Measurements from ENCODE around the gene ABHD10. TPM values are rescaled to one million over a fixed set of nuclear protein-coding genes. Genes with fewer than 3 reads are reported as not detected.

Gene ABHD10
- total RNA-seq, 4 donors from 2014 or later, result 6.5 to 15.0 (median 12.2) TPM

GRCh38 chr3:111937871-111938270 lies 41.0 kb upstream of the ABHD10 start:
- Histone ChIP-seq H3K36me3 (peaks cover 23 to 57% (median 37%) of the 10 kb centered on the region in 4 donors), H3K4me3 (no peak overlapping the region)
- intact Hi-C loops (cut with DNase I), result no loop called here

GRCh38 chr3:111939873-111940272 lies 39.0 kb upstream of the ABHD10 start:
- H3K4me1 ChIP-seq, result peaks cover 0 to 27% (median 13%) of the 10 kb centered on the region in 4 donors
- intact Hi-C loops (cut with DNase I), result no loop called here
- 92% methylated on average over 2 of the region's 2 CpGs for WGBS
- H3K9me3 ChIP-seq, result no peaks in the 10 kb centered on the region
- no peak overlapping the region for H3K27ac ChIP-seq (replicated peaks in 1 of 4)
- TF ChIP-seq POLR2AphosphoS5 (IDR thresholded peaks at IDR 0.05) (no peak), CTCF (IDR thresholded peaks at IDR 0.05) (no peak), POLR2A (IDR thresholded peaks at IDR 0.05; ENCODE audit: low read depth) (no peak), EP300 (IDR thresholded peaks at IDR 0.05) (no peak)
- H3K27me3 ChIP-seq, result no peaks in the 10 kb centered on the region
- no peak for DNase-seq (ENCODE audit: extremely low spot score)
- no peak overlapping the region for H3K4me3 ChIP-seq
- H3K36me3 ChIP-seq, result peaks cover 23 to 59% (median 42%) of the 10 kb centered on the region in 4 donors

More at GRCh38 chr3:111937871-111938270, 41.0 kb upstream of the ABHD10 start:
- H3K9me3 ChIP-seq, result no peaks in the 10 kb centered on the region
- no peak overlapping the region for H3K27ac ChIP-seq (replicated peaks in 1 of 4)
- H3K27me3 ChIP-seq, result no peaks in the 10 kb centered on the region
- H3K4me1 ChIP-seq, result peaks cover 14 to 35% (median 17%) of the 10 kb centered on the region in 4 donors
- TF ChIP-seq POLR2A (IDR thresholded peaks at IDR 0.05; ENCODE audit: low read depth) (no peak), CTCF (IDR thresholded peaks at IDR 0.05) (no peak), EP300 (IDR thresholded peaks at IDR 0.05) (no peak), POLR2AphosphoS5 (IDR thresholded peaks at IDR 0.05) (no peak)
- no peak for DNase-seq (ENCODE audit: extremely low spot score)

GRCh38 chr3:111943533-111943932 lies 35.3 kb upstream of the ABHD10 start:
- no peaks in the 10 kb centered on the region for H3K9me3 ChIP-seq
- H3K27me3 ChIP-seq, result no peaks in the 10 kb centered on the region
- no peak overlapping the region for H3K27ac ChIP-seq (replicated peaks in 1 of 4)
- no peak for DNase-seq (ENCODE audit: extremely low spot score)
- H3K4me1 ChIP-seq, result peaks cover 3 to 14% (median 10%) of the 10 kb centered on the region in 4 donors
- no peak overlapping the region for H3K4me3 ChIP-seq
- no peak for TF ChIP-seq POLR2AphosphoS5 (IDR thresholded peaks at IDR 0.05)
- no peak for TF ChIP-seq CTCF (IDR thresholded peaks at IDR 0.05)
- TF ChIP-seq POLR2A (IDR thresholded peaks at IDR 0.05; ENCODE audit: low read depth), result no peak
- no peak for TF ChIP-seq EP300 (IDR thresholded peaks at IDR 0.05)
- intact Hi-C loops (cut with DNase I), result no loop called here
- WGBS, result 91% methylated on average over 2 of the region's 2 CpGs
- peaks cover 23 to 77% (median 55%) of the 10 kb centered on the region in 4 donors for H3K36me3 ChIP-seq

GRCh38 chr3:111944372-111944771 lies 34.5 kb upstream of the ABHD10 start:
- Histone ChIP-seq H3K27ac (replicated peaks in 1 of 4) (no peak overlapping the region), H3K36me3 (peaks cover 28 to 77% (median 55%) of the 10 kb centered on the region in 4 donors), H3K4me3 (no peak overlapping the region), H3K4me1 (peaks cover 3 to 14% (median 10%) of the 10 kb centered on the region in 4 donors), H3K27me3 (no peaks in the 10 kb centered on the region), H3K9me3 (no peaks in the 10 kb centered on the region)
- intact Hi-C loops (cut with DNase I), result no loop called here
- TF ChIP-seq EP300 (IDR thresholded peaks at IDR 0.05) (no peak), CTCF (IDR thresholded peaks at IDR 0.05) (no peak), POLR2A (IDR thresholded peaks at IDR 0.05; ENCODE audit: low read depth) (no peak), POLR2AphosphoS5 (IDR thresholded peaks at IDR 0.05) (no peak)
- no peak for DNase-seq (ENCODE audit: extremely low spot score)
- 93% methylated on average over 4 of the region's 4 CpGs for whole genome bisulfite sequencing

- peaks cover 3 to 14% (median 10%) of the 10 kb centered on the region in 4 donors for H3K4me1 ChIP-seq
- peaks cover 9 to 68% (median 37%) of the 10 kb centered on the region in 4 donors for H3K36me3 ChIP-seq
- H3K27me3 ChIP-seq, result no peaks in the 10 kb centered on the region
- no peaks in the 10 kb centered on the region for H3K9me3 ChIP-seq
- 34% methylated on average over 1 of the region's 1 CpG for WGBS
- no peak overlapping the region for H3K27ac ChIP-seq (replicated peaks in 1 of 4)
- no peak for DNase-seq (ENCODE audit: extremely low spot score)
- no peak overlapping the region for H3K4me3 ChIP-seq
- intact Hi-C loops (cut with DNase I), result no loop called here
- TF ChIP-seq CTCF (IDR thresholded peaks at IDR 0.05), result no peak
Measured at GRCh38 chr3:111947231-111947630, 31.6 kb upstream of the ABHD10 start.
